AG04450 (cell line): ENCODE measurements around the gene CCNQ. TPM values are rescaled to one million over a fixed set of nuclear protein-coding genes. Genes with fewer than 3 reads are reported as not detected.

Experiments used
- CTCF ChIA-PET: fragments of 300-600, 350-600 bp; formaldehyde crosslinking; extraction: SDS; loops from one replicate; lab custom pipeline; 2022; ENCODE audit warnings: antibody characterized with exemption, inconsistent platforms; lab: Charles Lee
- POLR2A ChIA-PET: fragments of 350-600 bp; formaldehyde crosslinking; extraction: SDS; loops from one replicate; lab custom pipeline; 2021; ENCODE audit warnings: antibody characterized with exemption, inconsistent platforms; lab: Yijun Ruan, JAX
- DNase-seq: peaks from one replicate; pipeline ENCODE4 v3.0.0-alpha.2; 2011; ENCODE audit warnings: low read depth, low spot score
- H3K27ac ChIP-seq: one replicate; pipeline ENCODE4 v1.5.1; 2012; ENCODE audit warnings: low read depth, low read length, control low read depth
- H3K27me3 ChIP-seq: one replicate; pipeline ENCODE4 v1.6.0; 2012; ENCODE audit warnings: low read length; ENCODE audit not compliant: control insufficient read depth, insufficient read depth
- H3K4me3 ChIP-seq: 2 replicates; pipeline ENCODE4 v1.5.1; 2011; ENCODE audit warnings: mild to moderate bottlenecking, low read depth, low read length, control low read depth
- H3K9me3 ChIP-seq: 2 replicates; pipeline ENCODE4 v1.5.1; 2012; ENCODE audit warnings: low read length; ENCODE audit not compliant: control insufficient read depth, insufficient read depth
- CTCF ChIP-seq: IDR thresholded peaks from 2 replicates; pipeline ENCODE4 v1.5.1; 2011; ENCODE audit warnings: low read depth, low read length, control low read depth, inconsistent platforms
- polyA plus RNA-seq: library from polyadenylated mRNA; depleted of rRNA; stranded (reverse); fragments of >200 nt; gene quantifications from 2 replicates; pipeline ENCODE4 v1.2.3, GENCODE V29; 2011

Gene CCNQ
- polyA plus RNA-seq, 1 experiment = 23.6 TPM

GRCh38 chrX:153599192-153600031, 473 bp upstream of the CCNQ start:
- no peak for TF ChIP-seq CTCF
- H3K4me3 ChIP-seq = peak overlapping the region; percentile 64
- H3K9me3 ChIP-seq = no peaks in the 10 kb centered on the region
- peak; percentile 43 for DNase-seq
- ChIA-PET POLR2A (interaction anchor here (0.6 to 1.0 kb wide), 2 partner anchors 40 to 125 kb away, joined by 3 to 6 read pairs; partner anchors contain the start of gene BCAP31), CTCF (interaction anchor here (3.3 to 4.4 kb wide), 2 partner anchors 10 to 68 kb away, joined by 15 to 20 read pairs; no protein-coding TSS in a partner anchor)
- no peaks in the 10 kb centered on the region for H3K27me3 ChIP-seq
- H3K27ac ChIP-seq = no peak overlapping the region

GRCh38 chrX:153596981-153597750, 1.8 kb downstream of the CCNQ start:
- POLR2A ChIA-PET = no interaction called here
- Histone ChIP-seq H3K27me3 (no peaks in the 10 kb centered on the region), H3K4me3 (no peak overlapping the region), H3K9me3 (no peaks in the 10 kb centered on the region), H3K27ac (no peak overlapping the region)
- CTCF ChIA-PET = interaction anchor here (4.4 kb wide), 1 partner anchor 71 kb away, joined by 15 read pairs; no protein-coding TSS in a partner anchor
- TF ChIP-seq CTCF = no peak
- no peak for DNase-seq

GRCh38 chrX:153595859-153596857, 2.8 kb downstream of the CCNQ start:
- CTCF ChIA-PET = no interaction called here
- TF ChIP-seq CTCF = no peak
- Histone ChIP-seq H3K27ac (no peak overlapping the region), H3K4me3 (no peak overlapping the region), H3K27me3 (no peaks in the 10 kb centered on the region), H3K9me3 (no peaks in the 10 kb centered on the region)
- POLR2A ChIA-PET = no interaction called here
- no peak for DNase-seq

- Histone ChIP-seq H3K9me3 (no peaks in the 10 kb centered on the region), H3K27me3 (no peaks in the 10 kb centered on the region), H3K4me3 (no peak overlapping the region), H3K27ac (no peak overlapping the region)
- no peak for DNase-seq
- ChIA-PET POLR2A (no interaction called here), CTCF (no interaction called here)
- no peak for TF ChIP-seq CTCF
These were observed 3.6 kb downstream of the CCNQ start for GRCh38 chrX:153595387-153595786.
